Measurements from ENCODE around the gene C6orf132.

The C6orf132 gene

DNA sequence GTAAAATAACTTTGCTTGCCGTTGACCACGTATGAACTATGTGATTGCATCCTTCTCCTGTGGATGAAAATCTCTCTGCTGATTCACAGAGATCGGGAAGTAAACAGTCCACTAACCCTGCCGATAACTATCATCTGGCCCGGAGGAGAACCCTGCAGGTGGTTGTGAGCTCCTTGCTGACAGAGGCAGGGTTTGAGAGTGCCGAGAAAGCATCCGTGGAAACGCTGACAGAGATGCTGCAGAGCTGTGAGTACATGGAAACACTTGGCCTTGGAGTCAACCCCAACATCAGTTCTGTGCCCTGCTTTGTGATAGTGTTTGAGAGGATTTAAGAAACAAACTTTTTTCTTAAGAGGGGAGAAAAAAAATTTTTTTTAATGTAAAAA lies 91.2 kb downstream of the C6orf132 start:
- peak overlapping the region; percentile 94 for H3K4me3 ChIP-seq (ENCODE audit: low read length)
- no peak for DNase-seq (ENCODE audit: low read depth)
- no peak for TF ChIP-seq CTCF (conservative IDR thresholded peaks at IDR 0.05; ENCODE audit: low read depth, low read length)
